T47D (cell line): ENCODE data around the gene MYOZ1.
A peak's percentile ranks its signal among the peaks of the same experiment; 100 is the strongest.
"Not testable (repeated sequence)": the region's sequence is repeated elsewhere in the genome, so short reads cannot be mapped to it uniquely, and the experiment has no call there.

Experiments used
- DNase-seq, 2 experiments: peaks; one replicate each; pipeline versions ENCODE4 v3.0.0 to v3.0.0-alpha.2; 2011 to 2012; ENCODE audit warnings: low read depth in 1 of 2, low spot score in 1 of 2
- JUND ChIP-seq: IDR thresholded peaks from 2 replicates; pipeline ENCODE4 v1.6.1; 2012; ENCODE audit warnings: low read depth
- in situ Hi-C: cut with HindIII; loops from 2 replicates; pipeline ENCODE4 v1.10.0; 2016; ENCODE audit warnings: low sequenced_read_pairs, low pct_unique_long_range_greater_than_20kb

Gene MYOZ1

DNA sequence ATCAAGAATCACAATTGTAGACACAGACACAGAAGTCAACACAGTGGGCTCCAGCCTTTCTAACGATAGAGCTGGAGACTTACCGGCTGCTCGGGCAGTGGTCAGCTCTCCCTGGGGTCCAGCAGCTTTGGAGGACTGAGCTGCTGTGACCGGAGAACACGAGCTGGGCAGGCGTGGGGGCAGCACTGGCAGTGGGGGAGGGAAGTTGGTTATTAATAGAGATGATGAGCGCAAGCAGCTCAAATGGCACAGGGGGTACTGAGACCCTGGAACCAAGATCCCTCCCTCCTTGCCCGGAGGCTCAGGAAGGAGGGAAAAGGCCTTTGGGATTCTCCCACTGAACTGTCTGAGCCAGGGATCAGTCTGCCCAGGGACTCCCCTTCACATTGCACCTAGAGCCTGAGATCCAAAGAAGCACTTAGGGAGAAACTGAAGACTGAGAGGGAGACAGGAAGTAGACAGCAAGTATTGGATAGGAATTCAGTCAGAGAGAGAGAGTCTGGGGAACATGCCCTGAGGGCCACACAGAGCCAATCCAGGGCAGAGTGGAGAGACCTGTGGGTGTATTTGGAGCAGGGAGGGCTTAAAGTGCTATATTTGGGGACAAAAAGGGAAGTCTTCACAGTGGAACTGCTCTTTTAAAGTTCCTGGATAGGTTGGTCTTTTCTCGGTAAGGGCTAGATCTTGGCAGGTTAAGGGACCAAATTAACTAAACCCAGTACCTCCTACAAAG lies at the start of gene MYOZ1:
TSS of gene MYOZ1 (minus strand) at position 147 of the 733 bp plus-strand sequence. CDS start 1,457 bp downstream, outside the sequence.
- in situ Hi-C loops: no loop called here
- no peak for TF ChIP-seq JUND
- DNase-seq: peak; percentile 34 to 46

- DNase-seq, in situ Hi-C loops: not testable (repeated sequence)
Measured at GRCh38 chr10:73690755-73691154, 49.5 kb upstream of the MYOZ1 start.

DNA sequence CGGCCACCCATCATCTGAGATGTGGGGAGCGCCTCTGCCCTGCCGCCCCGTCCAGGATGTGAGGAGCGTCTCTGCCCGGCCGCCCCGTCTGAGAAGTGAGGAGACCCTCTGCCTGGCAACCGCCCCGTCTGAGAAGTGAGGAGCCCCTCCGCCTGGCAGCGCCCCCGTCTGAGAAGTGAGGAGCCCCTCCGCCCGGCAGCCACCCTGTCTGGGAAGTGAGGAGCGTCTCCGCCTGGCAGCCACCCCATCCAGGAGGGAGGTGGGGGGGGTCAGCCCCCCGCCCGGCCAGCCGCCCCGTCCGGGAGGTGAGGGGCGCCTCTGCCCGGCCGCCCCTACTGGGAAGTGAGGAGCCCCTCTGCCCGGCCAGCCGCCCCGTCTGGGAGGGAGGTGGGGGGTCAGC lies 48.3 kb upstream of the MYOZ1 start:
- in situ Hi-C loops, DNase-seq: not testable (repeated sequence)

GRCh38 chr10:73687641-73688040 lies 46.4 kb upstream of the MYOZ1 start:
- DNase-seq, in situ Hi-C loops: not testable (repeated sequence)

GRCh38 chr10:73674546-73674945 lies 33.3 kb upstream of the MYOZ1 start:
- DNase-seq, in situ Hi-C loops: not testable (repeated sequence)

GRCh38 chr10:73668378-73668777 lies 27.1 kb upstream of the MYOZ1 start:
- DNase-seq, in situ Hi-C loops: not testable (repeated sequence)

- in situ Hi-C loops: not testable (repeated sequence)
Measured at GRCh38 chr10:73666153-73666809, 25.0 kb upstream of the MYOZ1 start.

GRCh38 chr10:73665581-73665980 lies 24.3 kb upstream of the MYOZ1 start:
- DNase-seq, in situ Hi-C loops: not testable (repeated sequence)

More at GRCh38 chr10:73666153-73666809, 25.0 kb upstream of the MYOZ1 start:
- DNase-seq: not testable (repeated sequence)

DNA sequence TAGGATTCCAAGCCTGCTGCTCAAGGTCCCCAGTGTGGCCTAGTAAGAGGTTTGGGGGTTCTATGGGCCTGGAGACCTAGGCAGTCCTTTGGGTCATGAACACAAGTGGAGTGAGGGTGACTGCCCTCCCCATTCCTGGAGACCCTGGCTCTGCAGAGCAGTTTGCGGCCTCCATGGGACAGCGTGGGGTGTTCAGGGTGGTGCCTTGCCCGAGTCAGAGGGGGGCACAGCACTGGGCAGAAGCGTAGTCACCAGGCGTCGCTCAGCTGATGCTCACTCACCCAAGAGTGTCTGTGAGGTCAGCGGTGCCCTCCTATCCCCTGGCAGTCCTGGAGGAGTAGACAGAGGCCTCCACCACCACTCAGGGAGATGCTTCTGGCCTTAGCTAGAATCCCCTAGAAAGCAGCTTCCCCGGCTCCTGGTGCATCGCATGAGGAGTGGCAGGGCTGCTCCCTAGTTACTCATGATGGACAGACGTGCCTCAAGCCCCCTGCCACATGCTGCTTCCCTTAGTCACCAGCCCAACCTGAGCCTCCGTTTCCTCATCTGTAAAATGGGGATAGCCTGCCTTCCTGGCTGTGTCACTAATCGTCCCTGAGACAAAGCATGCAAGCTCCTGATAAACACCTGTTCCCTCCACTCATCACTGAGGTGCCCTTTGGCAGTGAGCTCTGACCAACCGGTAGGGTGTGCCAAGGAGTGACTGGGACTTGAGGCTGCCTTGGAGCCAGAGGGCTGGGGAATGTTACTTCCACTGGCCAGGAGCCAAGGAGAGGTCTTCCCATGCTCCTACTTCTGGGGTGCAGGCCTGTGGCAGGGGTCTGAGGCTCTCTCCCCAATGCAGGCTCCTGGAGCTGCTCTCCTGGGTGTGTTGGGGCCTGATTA lies 23.1 kb upstream of the MYOZ1 start:
- in situ Hi-C loops: not testable (repeated sequence)
- peak in 1 of 2 experiments; percentile 59 for DNase-seq

DNA sequence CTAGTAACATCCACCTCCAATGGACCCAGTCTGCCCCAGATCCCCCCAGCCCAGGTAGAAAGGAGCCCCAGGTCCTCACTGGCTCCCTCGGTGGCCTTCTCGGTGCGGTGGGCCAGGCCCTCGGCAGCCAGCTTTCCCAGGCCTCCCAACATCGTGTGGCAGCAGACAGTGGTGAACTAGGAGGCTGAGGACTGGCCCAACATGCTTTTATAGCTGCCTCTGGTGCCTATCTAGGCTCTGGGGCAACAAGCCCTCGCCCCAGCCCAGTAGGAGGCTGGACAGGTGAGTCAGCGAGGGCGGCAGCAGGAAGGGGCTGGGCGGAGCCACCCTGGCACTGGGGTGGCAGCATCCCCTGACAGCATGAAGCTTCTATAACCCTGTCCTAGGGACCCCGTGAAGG lies 22.3 kb upstream of the MYOZ1 start:
- in situ Hi-C loops, DNase-seq: not testable (repeated sequence)

GRCh38 chr10:73662705-73663104 lies 21.4 kb upstream of the MYOZ1 start:
- in situ Hi-C loops, DNase-seq: not testable (repeated sequence)

DNA sequence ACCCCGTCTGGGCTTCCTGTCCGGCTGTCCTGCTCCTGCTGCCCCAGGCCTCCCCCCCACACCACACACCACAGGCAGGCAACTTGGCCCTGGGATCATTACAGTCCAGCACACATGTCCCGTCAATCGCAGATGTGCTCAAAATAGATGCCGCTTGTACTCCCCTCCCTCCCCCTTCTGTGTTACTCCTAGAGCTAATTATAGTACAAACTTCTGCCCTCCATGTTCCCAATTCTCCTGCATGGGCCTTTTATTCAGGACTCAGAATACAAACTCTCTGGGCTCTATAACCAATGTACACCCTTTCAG lies 14.7 kb upstream of the MYOZ1 start, which contains the start of gene SYNPO2L:
TSS of gene SYNPO2L (minus strand) at position 40 of the 309 bp plus-strand sequence. CDS start 107 bp downstream, outside the sequence.
- no peak for TF ChIP-seq JUND
- in situ Hi-C loops: no loop called here
- no peak for DNase-seq

DNA sequence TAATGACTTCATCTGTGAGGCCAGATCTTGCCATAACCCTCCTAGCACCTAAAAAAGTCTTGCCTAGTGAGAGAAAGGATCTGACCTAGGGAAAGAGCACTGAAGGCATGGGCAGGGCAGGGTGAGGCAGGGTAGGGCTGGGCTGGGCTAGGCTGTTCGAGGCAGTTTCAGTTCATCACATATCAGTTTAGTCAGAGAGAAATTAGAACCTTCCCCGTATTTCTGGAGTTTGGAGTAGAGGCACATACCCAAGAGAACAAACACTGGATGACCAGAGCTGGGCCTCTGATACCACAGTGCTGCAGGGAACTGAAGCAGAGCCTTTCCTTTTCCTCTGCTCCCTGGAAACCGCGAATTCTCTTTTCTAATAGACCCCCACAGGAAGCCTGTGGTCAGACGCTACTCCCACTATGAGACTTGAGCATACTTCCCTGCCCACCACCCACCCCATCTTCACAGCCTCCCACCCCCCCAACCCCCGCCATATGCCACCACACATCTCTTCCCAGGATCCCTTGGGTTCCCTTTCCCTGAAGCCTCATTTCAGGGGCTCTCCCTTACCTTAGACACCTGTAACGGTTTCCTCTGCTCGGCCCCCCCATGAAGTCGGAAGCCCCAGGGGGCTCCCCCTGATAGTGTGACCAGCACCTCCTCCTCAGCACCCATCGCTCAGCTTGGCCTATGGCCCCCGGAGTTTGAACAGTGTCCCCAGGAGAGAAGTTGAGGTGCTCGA lies 14.1 kb upstream of the MYOZ1 start:
- in situ Hi-C loops: no loop called here
- DNase-seq: no peak
- no peak for TF ChIP-seq JUND
